NCI-H345 (cell line): ENCODE results near the gene ACTN2.

Experiments
- DNase-seq: peaks from one replicate; lab custom pipeline; 2025; lab: John Stamatoyannopoulos, UW

The ACTN2 gene

GRCh38 chr1:236691348-236691747, 5.0 kb downstream of the ACTN2 start:
- no peak for DNase-seq

DNA sequence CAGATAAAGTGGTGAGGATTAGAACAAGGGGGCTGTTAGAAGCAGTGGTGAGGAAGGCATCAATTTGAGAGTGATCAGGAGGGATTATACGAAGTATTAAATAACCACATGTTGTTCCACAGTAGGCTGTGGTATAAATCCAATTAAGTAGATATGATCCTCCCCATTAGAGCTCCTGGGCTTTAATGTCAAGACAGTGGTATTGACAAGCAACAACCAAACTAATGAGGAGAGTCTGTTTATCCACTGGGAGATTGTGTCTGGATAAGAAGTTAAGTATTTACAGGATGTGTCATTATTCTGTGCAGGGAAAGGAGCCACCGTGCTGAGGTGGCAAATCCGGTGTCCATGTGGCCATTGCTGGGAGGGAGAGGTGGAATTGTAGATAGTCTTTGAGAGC, 5.8 kb downstream of the ACTN2 start:
- no peak for DNase-seq

GRCh38 chr1:236692742-236693141, 6.4 kb downstream of the ACTN2 start:
- no peak for DNase-seq

DNA sequence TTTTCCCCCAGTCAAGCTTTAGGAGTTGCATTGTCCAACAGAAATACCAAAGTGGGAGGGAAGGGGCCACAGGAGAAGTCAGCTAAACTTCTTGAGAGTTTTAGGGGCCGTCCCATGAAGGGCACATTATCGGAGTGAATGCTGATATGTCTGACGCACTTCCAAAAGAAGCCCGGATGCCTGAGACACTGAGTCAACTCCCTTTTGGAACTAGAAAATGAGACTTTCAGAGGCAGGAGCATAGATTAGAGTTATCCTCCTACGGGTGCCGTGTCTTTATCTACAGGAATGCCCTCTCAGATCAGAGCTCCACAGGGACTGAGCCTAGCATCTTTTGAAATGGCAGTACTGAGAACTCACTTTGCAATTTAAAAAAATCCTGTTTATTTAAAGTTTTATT, 13.1 kb downstream of the ACTN2 start:
- no peak for DNase-seq

DNA sequence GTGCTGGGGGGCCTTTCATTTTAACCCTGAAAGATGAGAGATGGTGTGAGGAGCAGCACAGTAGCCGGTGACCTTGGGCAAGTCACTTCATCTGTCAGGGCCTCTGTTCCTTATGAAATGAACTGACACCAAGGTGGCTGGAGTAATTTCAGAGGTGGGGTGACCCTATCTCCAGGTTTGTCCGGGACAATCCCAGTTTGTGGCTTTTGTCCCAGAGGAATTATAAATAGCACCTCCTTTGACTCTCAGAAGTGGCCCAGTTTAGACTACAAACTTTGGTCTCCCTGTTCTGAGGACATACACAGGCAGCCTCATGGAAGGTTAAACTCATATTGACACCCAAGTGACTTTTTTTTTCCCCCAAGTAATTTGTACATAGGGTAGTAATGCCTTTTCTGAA, 14.6 kb downstream of the ACTN2 start:
- DNase-seq, result no peak

GRCh38 chr1:236701782-236702181, 15.5 kb downstream of the ACTN2 start:
- no peak for DNase-seq

GRCh38 chr1:236702791-236703394, 16.6 kb downstream of the ACTN2 start:
- DNase-seq, result no peak

DNA sequence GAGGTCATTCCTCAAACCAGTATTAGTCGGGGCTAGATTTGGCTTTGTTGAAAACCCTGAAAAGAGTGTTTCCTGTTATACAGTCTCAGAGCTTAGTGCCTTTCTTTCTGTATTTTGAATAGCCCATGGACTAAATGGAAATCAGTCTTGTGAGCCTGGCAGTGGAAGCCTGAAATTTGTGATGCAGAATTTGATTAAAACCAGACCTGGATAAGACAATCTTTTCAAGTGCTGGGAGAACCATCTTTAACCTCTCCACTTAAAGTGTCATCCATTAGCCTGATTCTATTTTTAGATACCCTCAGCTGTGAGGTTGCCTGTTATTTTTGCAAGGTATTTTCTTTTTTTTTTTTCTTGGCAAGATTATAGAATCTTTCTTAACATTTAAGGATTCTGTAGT, 19.5 kb downstream of the ACTN2 start:
- DNase-seq, result no peak

GRCh38 chr1:236706183-236706582, 19.9 kb downstream of the ACTN2 start:
- no peak for DNase-seq

GRCh38 chr1:236710328-236710892, 24.1 kb downstream of the ACTN2 start:
- no peak for DNase-seq

GRCh38 chr1:236716160-236716559, 29.9 kb downstream of the ACTN2 start:
- no peak for DNase-seq

GRCh38 chr1:236717811-236718210, 31.5 kb downstream of the ACTN2 start:
- no peak for DNase-seq

GRCh38 chr1:236718328-236718727, 32.0 kb downstream of the ACTN2 start:
- DNase-seq, result no peak

DNA sequence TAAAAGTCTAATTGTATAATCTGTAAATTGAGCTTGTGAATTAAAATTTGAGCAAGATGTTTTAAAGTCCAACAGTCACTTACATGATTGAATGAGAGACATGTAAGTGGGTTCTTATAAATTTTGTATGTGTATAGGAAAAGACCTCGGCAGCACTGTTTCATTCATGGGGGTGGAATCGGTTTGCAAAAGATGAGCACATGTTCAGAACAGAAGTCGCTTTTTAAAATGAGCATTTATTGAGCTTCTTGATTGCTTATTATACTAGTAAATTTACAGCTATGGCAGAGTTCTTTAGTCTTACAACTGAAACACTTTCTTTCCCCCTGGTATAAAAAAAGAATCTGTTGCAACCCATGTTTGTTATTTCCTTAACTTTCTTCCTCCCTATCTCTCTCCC, 33.9 kb downstream of the ACTN2 start:
- no peak for DNase-seq

DNA sequence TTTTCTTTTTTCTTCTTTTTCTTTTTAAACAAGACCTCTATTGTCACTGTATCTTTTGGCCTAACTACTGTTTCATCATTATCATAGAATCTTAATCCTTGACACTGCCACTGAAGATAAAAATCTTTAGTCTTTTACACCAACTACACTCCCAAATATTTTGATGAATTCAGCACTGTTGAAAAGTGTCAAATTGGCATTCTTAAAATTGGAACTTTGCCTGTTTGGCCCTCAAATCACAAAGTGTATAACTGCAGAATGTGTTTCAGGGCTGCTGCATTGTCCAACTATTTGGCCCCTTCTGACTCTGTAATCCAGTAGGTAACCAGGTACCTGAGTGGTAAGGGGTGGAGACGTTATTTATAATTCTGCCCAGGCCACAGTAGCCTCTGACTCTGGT, 34.3 kb downstream of the ACTN2 start:
- DNase-seq, result no peak

DNA sequence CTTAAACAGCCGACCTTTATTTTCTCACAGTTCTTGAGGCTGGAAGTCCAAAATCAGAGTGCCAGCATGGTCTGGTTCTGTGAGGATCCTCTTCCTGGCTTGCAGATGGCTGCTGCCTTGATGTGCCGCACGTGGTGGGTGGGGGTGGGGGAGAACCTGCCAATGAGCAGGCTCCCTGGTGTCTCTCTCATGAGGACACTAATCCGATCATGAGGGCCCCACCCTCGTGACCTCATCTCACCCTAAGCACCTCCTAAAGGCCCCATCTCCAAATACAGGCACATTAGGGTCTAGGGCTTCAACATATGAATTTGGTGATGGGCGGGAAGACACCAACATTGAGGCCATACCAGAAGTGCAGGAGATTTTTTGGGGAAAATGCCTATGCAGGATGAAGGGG, 37.8 kb downstream of the ACTN2 start:
- no peak for DNase-seq

DNA sequence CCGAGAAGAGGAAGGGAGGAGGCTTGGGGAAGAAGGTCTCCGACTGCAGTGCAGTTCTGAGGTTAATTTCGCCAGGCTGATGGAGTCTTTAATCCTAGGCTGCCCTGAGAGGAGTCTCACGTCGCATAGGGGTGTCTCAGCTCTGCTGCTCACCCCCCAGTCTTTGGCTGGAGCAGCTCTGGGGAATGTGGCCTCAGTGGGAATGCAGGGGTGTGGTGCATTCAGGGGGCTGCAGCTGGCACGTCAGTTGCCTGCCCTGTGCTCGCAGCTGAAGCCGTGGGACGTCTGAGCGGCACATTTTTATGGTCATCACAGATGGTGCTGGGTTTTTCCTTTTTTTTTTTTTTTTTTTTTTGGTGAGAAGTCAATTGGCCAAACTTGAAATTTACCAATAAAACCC, 38.2 kb downstream of the ACTN2 start:
- DNase-seq, result no peak

DNA sequence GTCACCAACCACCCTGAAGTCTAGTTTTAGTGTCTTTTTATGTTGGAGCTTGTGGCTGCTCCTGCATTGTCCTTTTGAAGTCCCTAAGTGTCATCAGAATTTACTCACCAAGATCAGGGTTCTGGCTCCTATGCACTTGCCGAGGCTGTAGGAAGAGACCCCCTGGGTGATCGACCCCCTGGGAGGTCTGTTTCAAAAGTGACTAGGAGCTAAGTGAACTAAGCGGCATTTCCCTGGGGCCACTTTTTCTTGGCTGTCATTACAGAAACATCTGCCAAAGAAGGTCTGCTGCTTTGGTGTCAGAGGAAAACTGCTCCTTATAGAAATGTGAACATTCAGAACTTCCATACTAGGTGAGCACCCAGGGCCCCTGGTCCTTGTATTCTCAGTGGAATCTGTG, 39.4 kb downstream of the ACTN2 start:
- no peak for DNase-seq

DNA sequence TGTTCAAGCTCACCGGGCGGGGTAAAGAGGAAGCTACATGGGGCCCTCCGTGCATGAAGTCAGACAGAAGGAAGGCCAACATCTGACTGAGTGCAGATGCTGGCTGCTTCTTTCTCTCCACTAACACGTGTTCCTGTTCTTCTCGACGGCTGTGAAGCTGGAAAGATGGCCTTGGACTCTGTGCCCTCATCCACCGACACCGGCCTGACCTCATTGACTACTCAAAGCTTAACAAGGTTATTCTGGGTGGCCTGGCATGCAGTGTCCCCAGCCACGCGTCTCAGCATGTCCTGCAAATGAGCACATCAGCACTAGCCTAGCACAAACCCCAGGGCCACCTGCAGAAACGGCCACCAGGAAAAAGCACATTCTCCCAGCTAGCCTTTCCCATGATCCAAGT, 41.2 kb downstream of the ACTN2 start:
- no peak for DNase-seq

DNA sequence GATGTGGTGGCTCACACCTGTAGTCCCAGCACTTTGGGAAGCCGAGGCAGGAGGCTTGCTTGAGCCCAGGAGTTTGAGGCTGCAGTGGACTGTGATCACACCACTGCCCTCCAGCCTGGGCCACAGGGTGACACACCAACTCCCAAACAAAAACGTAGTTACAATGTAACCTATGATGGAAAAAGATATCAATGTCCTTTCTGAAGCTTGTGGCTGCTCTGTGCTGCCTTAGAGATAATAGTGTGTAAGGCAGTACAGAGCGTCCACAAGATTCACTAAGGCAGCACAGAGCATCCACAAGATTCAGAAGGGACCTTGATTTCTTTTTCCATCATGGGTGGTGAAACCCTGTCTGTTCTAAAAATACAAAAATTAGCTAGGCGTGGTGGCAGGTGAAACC, 42.5 kb downstream of the ACTN2 start:
- no peak for DNase-seq

- DNase-seq, result no peak
Measured at GRCh38 chr1:236733653-236734052, 47.4 kb downstream of the ACTN2 start.

GRCh38 chr1:236734141-236734765, 48.0 kb downstream of the ACTN2 start:
- DNase-seq, result no peak

DNA sequence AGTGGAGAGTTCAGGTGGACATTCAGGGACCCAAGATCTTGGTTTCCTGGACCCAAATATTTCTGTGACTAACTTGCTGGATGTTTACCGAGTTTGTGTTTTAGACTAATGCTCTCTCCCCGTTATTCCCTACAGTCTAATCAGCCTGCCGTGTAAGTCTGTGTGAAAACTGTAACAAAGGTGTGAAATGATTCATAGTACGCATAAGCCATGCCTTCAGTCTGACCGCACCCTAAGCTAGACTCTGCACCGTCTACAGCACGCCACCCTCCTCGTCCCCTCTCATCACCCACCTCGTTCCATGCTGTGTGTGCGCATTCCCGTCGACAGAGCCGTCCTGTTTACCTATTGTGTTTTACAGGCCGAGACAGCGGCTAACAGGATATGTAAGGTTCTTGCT, 50.5 kb downstream of the ACTN2 start:
- no peak for DNase-seq

- no peak for DNase-seq
Measured at GRCh38 chr1:236741753-236742152, 55.5 kb downstream of the ACTN2 start.
